Activated naive CD8-positive, alpha-beta T cell treated with anti-CD3 and anti-CD28 coated beads, Interleukin-2, amount 50 U/mL, for 24 hours (primary cell): ENCODE measurements around the gene EHBP1.

Source experiments
- ATAC-seq: fragments of 150-1000 bp; cut with Tn5 transposase; one replicate; pipeline ENCODE4 v1.10.0; 2021
- DNase-seq: peaks from one replicate; pipeline ENCODE4 v3.0.0; 2021
- H3K27ac Mint-ChIP-seq: one replicate; pipeline ENCODE4 v1.8.0; 2021; ENCODE audit warnings: mild to moderate bottlenecking, mixed read lengths
- H3K27me3 Mint-ChIP-seq: one replicate; pipeline ENCODE4 v1.8.0; 2021; ENCODE audit warnings: mixed read lengths
- H3K36me3 Mint-ChIP-seq: one replicate; pipeline ENCODE4 v1.8.0; 2021; ENCODE audit warnings: low read depth, mixed read lengths
- H3K4me1 Mint-ChIP-seq: one replicate; pipeline ENCODE4 v1.8.0; 2021; ENCODE audit warnings: mixed read lengths
- H3K4me3 Mint-ChIP-seq: one replicate; pipeline ENCODE4 v1.8.0; 2021; ENCODE audit warnings: mild to moderate bottlenecking, moderate library complexity, mixed read lengths
- H3K9me3 Mint-ChIP-seq: one replicate; pipeline ENCODE4 v1.8.0; 2021; ENCODE audit warnings: mixed read lengths

EHBP1 gene

DNA sequence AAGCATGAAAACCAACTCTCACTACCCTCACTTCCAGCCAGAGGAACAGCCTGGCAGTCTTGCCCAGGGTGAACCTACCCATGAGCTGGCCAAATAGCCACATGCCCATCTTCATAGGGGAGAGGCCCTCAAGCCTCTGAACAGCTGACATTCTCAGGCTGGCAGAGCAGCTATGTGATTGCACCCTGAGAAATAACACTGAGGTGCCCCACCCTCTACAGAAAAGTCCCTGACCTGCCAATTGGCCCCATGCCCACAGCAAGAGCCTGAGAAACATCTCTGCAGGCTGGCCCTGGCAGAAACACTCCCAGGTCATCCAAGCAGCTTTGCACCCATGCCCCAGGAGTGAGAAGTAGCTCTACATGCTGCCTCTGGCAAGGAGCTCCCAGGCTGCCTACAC is 217.7 kb downstream of the EHBP1 start:
- Mint-ChIP-seq H3K27me3 (no peaks in the 10 kb centered on the region), H3K36me3 (peaks cover 26% of the 10 kb centered on the region), H3K9me3 (peaks cover 52% of the 10 kb centered on the region), H3K4me3 (no peak overlapping the region), H3K4me1 (no peaks in the 10 kb centered on the region), H3K27ac (no peak overlapping the region)
- no peak for DNase-seq
- ATAC-seq: no peak

DNA sequence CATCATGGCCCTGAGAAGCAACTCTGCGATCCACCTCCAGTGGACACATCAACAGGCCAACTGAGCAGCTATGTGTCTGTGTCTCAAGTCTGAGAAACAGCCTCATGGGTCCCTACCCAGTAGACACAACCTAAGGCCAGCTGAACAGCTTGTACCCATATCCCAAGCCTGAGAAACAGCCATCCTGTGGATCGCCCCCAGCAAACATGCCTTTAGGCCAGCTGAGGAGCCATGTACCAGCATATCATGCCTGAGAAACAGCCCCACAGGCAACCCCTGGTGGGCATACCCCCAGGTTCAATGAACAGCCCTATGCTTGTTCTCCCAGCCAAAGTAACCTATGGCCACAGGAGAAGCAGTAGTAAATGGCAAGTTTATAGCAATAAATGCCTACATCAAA is 218.4 kb downstream of the EHBP1 start:
- no peak overlapping the region for H3K27ac Mint-ChIP-seq

DNA sequence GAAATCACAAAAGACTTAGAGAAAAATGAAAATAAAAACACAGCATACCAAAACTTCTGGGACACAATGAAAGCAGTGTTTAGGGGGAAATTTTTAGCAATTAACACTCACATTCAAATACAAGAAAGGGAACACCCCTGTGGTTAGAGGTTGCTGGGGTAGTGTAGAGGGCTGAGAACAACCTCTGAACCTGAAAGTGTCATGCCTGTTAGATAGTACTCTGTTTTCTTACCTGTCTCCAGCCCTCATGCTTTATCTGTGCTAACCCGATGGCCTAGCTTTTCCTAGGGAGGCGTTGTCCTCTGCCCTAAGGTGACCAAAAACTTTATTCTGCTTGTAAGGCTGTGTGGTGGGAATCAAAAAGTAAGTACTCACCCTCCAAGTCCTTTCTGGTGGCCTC is 222.5 kb downstream of the EHBP1 start:
- peaks cover 2% of the 10 kb centered on the region for H3K36me3 Mint-ChIP-seq
- H3K27me3 Mint-ChIP-seq: no peaks in the 10 kb centered on the region
- H3K9me3 Mint-ChIP-seq: peaks cover 36% of the 10 kb centered on the region
- no peak overlapping the region for H3K4me3 Mint-ChIP-seq
- no peaks in the 10 kb centered on the region for H3K4me1 Mint-ChIP-seq
- ATAC-seq (no peak), DNase-seq (no peak)
- H3K27ac Mint-ChIP-seq: no peak overlapping the region

More for the DNA sequence above, 218.4 kb downstream of the EHBP1 start:
- no peak for ATAC-seq
- no peak for DNase-seq
- Mint-ChIP-seq H3K9me3 (peaks cover 55% of the 10 kb centered on the region), H3K4me1 (no peaks in the 10 kb centered on the region), H3K4me3 (no peak overlapping the region), H3K27me3 (no peaks in the 10 kb centered on the region), H3K36me3 (peaks cover 26% of the 10 kb centered on the region)

DNA sequence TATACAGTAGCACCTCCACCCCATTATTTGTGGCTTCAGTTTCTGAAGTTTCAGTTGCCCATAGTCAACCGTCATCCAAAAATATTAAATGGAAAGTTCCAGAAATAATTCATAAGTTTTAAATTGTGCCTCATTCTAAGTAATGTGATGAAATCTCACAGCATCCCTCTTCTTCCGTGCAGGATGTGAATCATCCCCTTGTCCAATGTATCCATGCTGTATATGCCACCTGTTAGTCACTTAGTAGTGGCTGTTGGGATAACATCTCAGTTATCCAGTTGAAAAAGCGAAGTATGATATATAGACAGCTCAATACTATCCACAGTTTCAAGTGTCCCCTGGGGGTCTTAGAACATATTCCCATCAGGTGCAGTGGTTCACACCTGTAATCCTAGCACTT is 226.0 kb downstream of the EHBP1 start:
- Mint-ChIP-seq H3K4me3 (no peak overlapping the region), H3K27me3 (no peaks in the 10 kb centered on the region), H3K4me1 (no peaks in the 10 kb centered on the region), H3K9me3 (peaks cover 14% of the 10 kb centered on the region), H3K27ac (no peak overlapping the region), H3K36me3 (no peaks in the 10 kb centered on the region)
- DNase-seq (no peak), ATAC-seq (no peak)

DNA sequence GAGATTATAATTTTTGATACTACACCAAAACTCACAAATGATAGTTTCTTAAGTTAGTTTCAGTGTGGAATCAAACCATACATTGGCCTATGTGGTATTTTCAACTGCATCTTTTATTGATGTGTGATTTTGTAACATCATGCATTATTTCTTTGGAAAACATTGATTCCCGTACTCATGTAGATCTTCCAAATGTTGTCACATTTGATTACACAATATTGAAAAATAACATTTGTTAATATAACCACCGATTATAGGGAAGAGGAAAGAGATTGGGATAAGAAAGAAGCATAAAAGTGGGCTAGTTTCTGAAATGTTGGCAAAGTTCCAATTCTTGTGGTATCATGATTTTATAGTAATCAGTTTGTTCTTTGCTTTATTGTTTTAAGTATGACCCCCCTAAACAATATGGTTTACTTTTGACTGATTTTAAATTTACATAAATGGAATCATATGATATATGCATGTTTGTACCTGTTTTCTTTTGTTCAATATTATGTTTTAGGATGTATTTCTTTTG is 227.9 kb downstream of the EHBP1 start:
- Mint-ChIP-seq H3K9me3 (peaks cover 7% of the 10 kb centered on the region), H3K4me1 (no peaks in the 10 kb centered on the region), H3K36me3 (no peaks in the 10 kb centered on the region), H3K4me3 (no peak overlapping the region), H3K27ac (no peak overlapping the region), H3K27me3 (no peaks in the 10 kb centered on the region)
- ATAC-seq (no peak), DNase-seq (no peak)

DNA sequence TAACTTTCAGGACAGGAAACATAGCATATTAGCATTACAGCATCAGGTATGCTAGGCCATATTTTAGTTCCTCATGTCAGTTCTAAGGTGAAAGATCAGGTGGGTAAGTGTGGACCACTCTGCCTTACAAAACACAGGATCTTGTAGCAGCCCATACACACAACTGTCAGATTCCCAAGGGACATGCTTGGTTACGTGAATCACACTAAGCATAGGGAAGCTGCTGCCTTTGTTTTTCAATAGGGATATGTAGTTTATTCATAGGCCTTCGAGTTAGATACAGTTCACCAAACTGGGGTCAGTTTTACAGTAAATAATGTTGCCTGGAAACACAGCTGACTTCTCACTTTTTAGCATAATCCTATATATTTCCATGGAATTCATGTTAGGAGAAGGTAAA is 229.0 kb downstream of the EHBP1 start:
- Mint-ChIP-seq H3K27me3 (no peaks in the 10 kb centered on the region), H3K9me3 (peaks cover 6% of the 10 kb centered on the region), H3K36me3 (no peaks in the 10 kb centered on the region), H3K4me1 (no peaks in the 10 kb centered on the region), H3K27ac (no peak overlapping the region), H3K4me3 (no peak overlapping the region)
- no peak for ATAC-seq
- no peak for DNase-seq

DNA sequence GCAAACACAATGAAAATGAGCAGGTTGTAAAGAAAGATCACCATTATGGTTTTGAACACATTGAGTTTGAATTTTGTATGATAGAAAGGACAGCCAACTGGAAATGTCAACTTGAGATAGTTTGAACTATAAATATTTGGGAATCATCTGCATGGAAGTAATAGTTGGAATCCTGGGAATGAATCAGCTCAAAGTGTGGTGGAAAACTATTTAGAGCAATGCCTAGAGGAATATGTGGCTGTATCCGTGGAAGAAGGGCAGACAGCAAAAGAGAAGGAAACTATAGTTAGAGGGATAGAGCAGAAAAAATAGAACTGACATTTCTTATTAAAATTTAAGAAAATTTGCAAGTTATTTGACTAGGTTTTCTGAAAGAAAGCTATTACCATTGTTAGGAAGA is 232.6 kb downstream of the EHBP1 start:
- Mint-ChIP-seq H3K4me3 (no peak overlapping the region), H3K27me3 (no peaks in the 10 kb centered on the region), H3K9me3 (no peaks in the 10 kb centered on the region), H3K4me1 (no peaks in the 10 kb centered on the region), H3K27ac (no peak overlapping the region), H3K36me3 (no peaks in the 10 kb centered on the region)
- ATAC-seq (no peak), DNase-seq (no peak)

DNA sequence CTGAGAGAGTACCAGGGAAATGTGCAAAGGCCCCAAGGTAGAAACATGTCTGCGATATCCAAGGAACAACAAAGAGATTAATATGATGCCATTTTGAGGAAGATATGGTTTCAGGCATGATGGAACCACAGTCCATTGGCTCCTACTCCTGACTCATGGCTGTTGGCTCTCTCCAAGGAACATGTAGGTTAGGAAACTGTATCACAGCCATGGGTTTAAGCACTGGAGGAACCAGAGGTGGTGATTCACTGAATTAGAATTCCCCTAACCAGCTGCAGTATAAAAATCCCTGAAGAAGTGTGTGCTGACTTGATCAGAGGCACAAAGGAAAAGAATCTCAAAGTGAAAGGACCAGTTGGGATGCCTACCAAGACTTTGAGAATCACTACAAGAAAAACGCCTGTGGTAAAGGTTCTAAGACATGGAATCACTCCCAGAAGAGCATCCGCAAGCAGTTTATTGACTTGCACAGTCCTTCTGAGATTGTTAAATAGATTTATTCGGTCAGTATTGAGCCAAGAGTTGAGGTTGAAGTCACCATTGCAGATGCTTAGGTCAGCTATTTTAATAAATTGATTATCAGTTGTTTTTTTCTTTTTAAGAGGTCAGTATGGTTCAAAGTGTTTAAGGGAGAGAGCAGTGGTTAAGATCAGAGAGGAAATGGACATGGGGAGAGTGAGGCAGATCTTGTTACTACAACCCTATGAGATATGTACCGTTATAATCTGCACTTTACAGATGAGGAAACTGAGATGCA is 234.4 kb downstream of the EHBP1 start:
- H3K4me1 Mint-ChIP-seq: no peaks in the 10 kb centered on the region
- H3K9me3 Mint-ChIP-seq: no peaks in the 10 kb centered on the region
- no peak for DNase-seq
- no peak for ATAC-seq
- H3K4me3 Mint-ChIP-seq: no peak overlapping the region
- no peaks in the 10 kb centered on the region for H3K27me3 Mint-ChIP-seq
- H3K27ac Mint-ChIP-seq: no peak overlapping the region
- no peaks in the 10 kb centered on the region for H3K36me3 Mint-ChIP-seq

DNA sequence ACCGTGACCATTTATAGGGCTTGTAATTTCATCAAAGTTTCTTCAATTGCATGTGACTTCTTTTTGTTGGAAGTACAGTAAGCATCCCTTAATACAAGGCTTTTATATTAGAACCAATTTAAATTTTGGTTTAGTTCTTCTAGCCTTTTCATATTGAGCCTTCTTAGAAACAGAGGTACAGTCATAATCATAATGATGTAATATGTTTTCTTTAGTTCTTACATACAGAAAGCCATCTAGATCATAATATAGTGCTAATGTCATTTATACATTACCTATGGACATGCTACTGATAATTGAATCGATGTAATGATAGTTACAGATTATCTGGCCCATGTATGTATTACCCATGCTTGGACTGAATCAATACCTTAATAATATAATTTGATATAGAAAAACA is 235.2 kb downstream of the EHBP1 start:
- DNase-seq: no peak
- Mint-ChIP-seq H3K27me3 (no peaks in the 10 kb centered on the region), H3K36me3 (no peaks in the 10 kb centered on the region), H3K4me3 (no peak overlapping the region), H3K9me3 (no peaks in the 10 kb centered on the region), H3K4me1 (no peaks in the 10 kb centered on the region), H3K27ac (no peak overlapping the region)
- no peak for ATAC-seq

DNA sequence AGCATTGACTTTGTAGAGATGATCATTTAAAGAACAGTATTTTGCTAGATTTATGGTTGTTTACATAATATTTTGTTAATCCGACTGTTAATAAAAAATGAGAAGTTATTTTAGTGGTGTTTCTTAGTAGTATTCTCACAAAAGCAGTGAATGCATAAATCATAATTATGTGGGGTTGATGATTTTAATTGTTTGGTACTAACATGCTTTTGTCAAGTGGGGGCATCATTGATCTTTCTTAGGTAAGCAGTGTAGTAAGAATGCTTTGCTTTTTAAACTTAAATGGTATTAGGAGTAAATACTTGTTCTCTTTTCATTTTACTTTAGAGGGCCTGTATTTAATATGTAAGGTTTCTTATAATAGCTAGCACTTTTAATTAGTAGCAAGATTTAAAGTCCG is 235.9 kb downstream of the EHBP1 start:
- Mint-ChIP-seq H3K27me3 (no peaks in the 10 kb centered on the region), H3K27ac (no peak overlapping the region), H3K9me3 (no peaks in the 10 kb centered on the region), H3K36me3 (peaks cover 1% of the 10 kb centered on the region), H3K4me3 (no peak overlapping the region), H3K4me1 (no peaks in the 10 kb centered on the region)
- no peak for ATAC-seq
- no peak for DNase-seq

DNA sequence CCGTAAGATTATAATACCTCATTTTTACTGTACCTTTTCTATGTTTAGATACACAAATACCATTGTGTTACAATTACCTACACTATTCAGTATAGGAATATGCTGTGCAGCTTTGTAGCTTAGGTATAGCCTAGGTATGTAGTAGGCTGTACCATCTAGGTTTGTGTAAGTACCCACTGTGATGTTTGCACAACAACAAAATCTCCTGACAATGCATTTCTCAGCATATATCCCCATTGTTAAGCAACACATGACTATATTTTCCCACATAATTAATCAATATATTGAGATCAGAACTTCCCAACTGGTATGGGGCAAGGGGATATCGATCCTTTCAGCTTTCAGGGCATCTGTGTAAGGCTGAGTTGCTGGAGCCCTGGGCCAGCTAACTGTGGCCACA is 238.8 kb downstream of the EHBP1 start:
- Mint-ChIP-seq H3K27ac (no peak overlapping the region), H3K9me3 (no peaks in the 10 kb centered on the region), H3K4me1 (no peaks in the 10 kb centered on the region), H3K36me3 (peaks cover 2% of the 10 kb centered on the region), H3K4me3 (no peak overlapping the region), H3K27me3 (no peaks in the 10 kb centered on the region)
- no peak for DNase-seq
- no peak for ATAC-seq

DNA sequence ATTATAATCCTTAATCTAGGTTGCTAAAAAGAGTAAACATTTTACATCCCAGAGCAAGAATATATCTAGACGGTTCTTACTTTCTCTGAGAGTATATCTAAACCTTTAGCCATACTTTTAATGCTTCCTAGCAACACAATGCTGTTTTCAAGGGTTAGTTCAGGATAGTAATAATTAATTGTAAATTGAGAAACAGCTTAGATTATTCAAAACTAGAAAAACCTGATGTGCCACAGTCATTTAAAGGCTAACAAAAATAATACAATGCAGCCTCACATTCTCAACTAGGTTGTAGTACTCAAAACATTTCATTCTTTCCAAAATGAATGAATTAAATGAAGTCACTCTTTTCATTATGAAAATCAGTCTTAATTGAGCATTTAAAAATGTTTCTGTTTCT is 241.9 kb downstream of the EHBP1 start:
- Mint-ChIP-seq H3K36me3 (peaks cover 6% of the 10 kb centered on the region), H3K4me1 (no peaks in the 10 kb centered on the region), H3K27ac (no peak overlapping the region), H3K27me3 (no peaks in the 10 kb centered on the region), H3K9me3 (no peaks in the 10 kb centered on the region), H3K4me3 (no peak overlapping the region)
- DNase-seq (no peak), ATAC-seq (no peak)

DNA sequence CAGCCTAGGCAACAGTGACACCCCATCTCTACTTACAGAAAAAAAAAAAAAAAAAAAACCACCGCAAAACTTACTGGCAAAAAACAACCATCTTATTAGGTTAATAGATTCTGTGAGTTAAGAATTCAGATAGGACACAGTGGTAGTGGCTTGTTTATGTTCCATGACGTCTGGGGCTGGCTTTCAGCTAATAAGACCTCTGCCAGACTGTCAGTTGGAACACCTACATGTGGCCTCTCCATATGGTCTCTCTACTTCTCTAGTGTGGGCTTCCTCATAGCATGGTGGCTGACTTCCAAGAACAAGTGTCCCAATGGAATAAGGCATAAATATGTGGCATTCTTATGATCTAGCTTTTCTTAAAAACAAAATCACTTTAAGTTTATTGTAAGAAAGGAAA is 251.1 kb downstream of the EHBP1 start:
- Mint-ChIP-seq H3K4me3 (no peak overlapping the region), H3K36me3 (peaks cover 7% of the 10 kb centered on the region), H3K9me3 (no peaks in the 10 kb centered on the region), H3K27ac (no peak overlapping the region), H3K4me1 (no peaks in the 10 kb centered on the region), H3K27me3 (no peaks in the 10 kb centered on the region)
- no peak for ATAC-seq
- DNase-seq: no peak

DNA sequence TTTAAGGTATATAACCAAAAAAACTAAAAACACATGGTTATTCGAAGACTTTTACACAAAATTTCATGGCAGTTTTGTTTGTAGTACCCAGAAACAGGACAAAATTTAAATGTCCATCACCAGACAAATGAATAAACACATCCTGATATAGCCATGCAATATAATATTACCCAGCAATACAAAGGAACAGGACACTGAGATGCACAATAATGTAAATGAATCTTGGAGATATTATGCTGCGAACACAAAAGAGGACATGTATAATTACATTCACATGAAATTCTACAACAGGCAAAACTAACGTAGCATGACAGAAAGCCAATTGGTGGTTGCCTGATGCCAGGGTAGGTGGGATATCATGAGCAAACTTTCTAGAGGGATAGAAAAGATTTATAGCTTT is 252.7 kb downstream of the EHBP1 start:
- no peaks in the 10 kb centered on the region for H3K27me3 Mint-ChIP-seq
- no peak overlapping the region for H3K4me3 Mint-ChIP-seq
- H3K27ac Mint-ChIP-seq: no peak overlapping the region
- H3K9me3 Mint-ChIP-seq: no peaks in the 10 kb centered on the region
- H3K36me3 Mint-ChIP-seq: peaks cover 3% of the 10 kb centered on the region
- ATAC-seq (no peak), DNase-seq (no peak)
- H3K4me1 Mint-ChIP-seq: no peaks in the 10 kb centered on the region

DNA sequence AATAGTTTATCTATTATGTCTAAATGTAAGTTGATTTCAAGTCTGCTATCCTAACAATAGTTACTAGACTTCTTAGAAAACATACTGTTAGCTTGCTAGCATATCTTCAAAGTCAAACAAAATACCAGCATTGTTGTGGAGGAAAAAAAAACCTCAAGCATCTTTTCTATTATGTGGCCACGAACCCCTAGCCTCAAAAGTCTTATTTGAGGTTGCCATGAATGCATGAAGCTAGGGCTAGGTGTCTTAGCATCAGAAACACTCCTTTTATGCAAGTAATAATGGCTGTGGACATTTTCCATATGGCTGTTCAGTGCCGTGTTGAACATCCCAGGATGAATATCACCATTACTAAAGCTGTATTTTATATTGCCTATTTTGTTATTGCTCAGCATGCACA is 258.5 kb downstream of the EHBP1 start:
- Mint-ChIP-seq H3K27me3 (no peaks in the 10 kb centered on the region), H3K4me3 (no peak overlapping the region), H3K4me1 (no peaks in the 10 kb centered on the region), H3K27ac (no peak overlapping the region), H3K36me3 (peaks cover 6% of the 10 kb centered on the region), H3K9me3 (no peaks in the 10 kb centered on the region)
- DNase-seq (no peak), ATAC-seq (no peak)

DNA sequence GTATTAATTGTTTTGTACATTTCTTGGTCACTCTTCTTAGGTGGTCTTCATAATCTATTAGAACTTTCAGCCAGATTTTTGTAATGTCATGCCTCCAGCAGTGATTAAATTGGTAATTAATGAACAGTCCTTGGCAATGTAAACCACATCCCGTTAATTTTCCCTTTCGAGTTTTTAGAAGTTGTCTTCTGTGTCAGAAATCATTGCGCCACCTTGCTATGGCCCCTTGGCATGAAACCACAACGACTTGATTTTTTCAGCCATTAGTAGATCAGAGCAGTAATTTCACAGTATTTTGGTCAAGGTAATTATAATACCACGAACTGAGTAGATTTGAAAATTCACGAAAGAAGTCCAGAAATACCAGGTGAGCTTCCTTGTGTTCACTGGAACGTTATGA is 259.2 kb downstream of the EHBP1 start:
- no peak overlapping the region for H3K27ac Mint-ChIP-seq
- H3K4me1 Mint-ChIP-seq: no peaks in the 10 kb centered on the region
- no peak overlapping the region for H3K4me3 Mint-ChIP-seq
- DNase-seq: no peak
- ATAC-seq: no peak
- H3K27me3 Mint-ChIP-seq: no peaks in the 10 kb centered on the region
- no peaks in the 10 kb centered on the region for H3K9me3 Mint-ChIP-seq
- H3K36me3 Mint-ChIP-seq: peaks cover 6% of the 10 kb centered on the region
